Liver (tissue), 9 donors: ENCODE results near the gene RSRC1. TPM values are rescaled to one million over a fixed set of nuclear protein-coding genes. Genes with fewer than 3 reads are reported as not detected.

Source experiments
- DNase-seq: peaks from one replicate; pipeline ENCODE4 v3.0.0-alpha.2; 2017; ENCODE audit warnings: low spot score
- H3K27ac ChIP-seq, 2 donors: one replicate each; pipeline ENCODE4 v1.7.0; 2013; ENCODE audit warnings: inconsistent platforms in 2 of 2, low read length in 2 of 2, control low read depth in 1 of 2, low read depth in 1 of 2, mild to moderate bottlenecking in 1 of 2
- H3K27me3 ChIP-seq, 4 donors: one replicate each; pipeline versions ENCODE4 v1.6.1 to v1.7.0; 2013; ENCODE audit warnings: low read length in 3 of 4, inconsistent platforms in 1 of 4, mild to moderate bottlenecking in 1 of 4, moderate library complexity in 1 of 4; ENCODE audit not compliant: control insufficient read depth in 4 of 4, insufficient read depth in 4 of 4
- H3K36me3 ChIP-seq, 4 donors: one replicate each; pipeline versions ENCODE4 v1.6.1 to v1.7.0; 2013; ENCODE audit warnings: low read length in 3 of 4, mild to moderate bottlenecking in 3 of 4, low read depth in 1 of 4, moderate library complexity in 1 of 4; ENCODE audit not compliant: control insufficient read depth in 4 of 4, insufficient read depth in 3 of 4
- H3K4me1 ChIP-seq, 4 donors: one replicate each; pipeline versions ENCODE4 v1.6.1 to v1.7.0; 2013; ENCODE audit warnings: low read length in 3 of 4, mild to moderate bottlenecking in 3 of 4, moderate library complexity in 1 of 4; ENCODE audit not compliant: control insufficient read depth in 4 of 4, insufficient read depth in 4 of 4
- H3K4me3 ChIP-seq, 3 donors: one replicate each; pipeline versions ENCODE4 v1.6.1 to v1.7.0; 2013; ENCODE audit warnings: low read length in 3 of 3, control low read depth in 1 of 3, low read depth in 1 of 3, mild to moderate bottlenecking in 1 of 3
- H3K9ac ChIP-seq, 2 donors: one replicate each; pipeline ENCODE4 v1.7.0; 2013; ENCODE audit warnings: low read length in 2 of 2, mild to moderate bottlenecking in 2 of 2, moderate library complexity in 2 of 2, control low read depth in 1 of 2, low read depth in 1 of 2
- H3K9me3 ChIP-seq, 4 donors: one replicate each; pipeline versions ENCODE4 v1.6.1 to v1.7.0; 2013; ENCODE audit warnings: low read length in 3 of 4; ENCODE audit not compliant: control insufficient read depth in 4 of 4
- FOXA1 ChIP-seq: IDR thresholded peaks from 2 replicates; pipeline ENCODE4 v1.6.1; 2016; ENCODE audit warnings: antibody characterized with exemption
- FOXA2 ChIP-seq: IDR thresholded peaks from 2 replicates; pipeline ENCODE4 v1.6.1; 2016; ENCODE audit warnings: antibody characterized with exemption
- GABPA ChIP-seq, 2 donors: IDR thresholded peaks in 1 of 2; conservative IDR thresholded peaks in 1 of 2; 2 replicates each; pipeline ENCODE4 v1.6.1; 2016; ENCODE audit warnings: antibody characterized with exemption in 2 of 2, mild to moderate bottlenecking in 1 of 2, moderate library complexity in 1 of 2
- HNF4A ChIP-seq, 2 donors: conservative IDR thresholded peaks; 2 replicates each; pipeline ENCODE4 v1.6.1; 2016; ENCODE audit warnings: antibody characterized with exemption in 2 of 2, mild to moderate bottlenecking in 2 of 2
- HNF4G ChIP-seq: IDR thresholded peaks from 2 replicates; pipeline ENCODE4 v1.6.1; 2016; ENCODE audit warnings: antibody characterized with exemption
- JUND ChIP-seq, 2 donors: IDR thresholded peaks; 2 replicates each; pipeline ENCODE4 v1.6.1; 2016; ENCODE audit warnings: antibody characterized with exemption in 2 of 2
- NR2F2 ChIP-seq: IDR thresholded peaks from 2 replicates; pipeline ENCODE4 v1.6.1; 2016; ENCODE audit warnings: antibody characterized with exemption
- RAD21 ChIP-seq, 2 donors: IDR thresholded peaks; 2 replicates each; pipeline ENCODE4 v1.6.1; 2016; ENCODE audit warnings: antibody characterized with exemption in 2 of 2, mild to moderate bottlenecking in 2 of 2
- RXRA ChIP-seq, 2 donors: IDR thresholded peaks; 2 replicates each; pipeline ENCODE4 v1.6.1; 2017 to 2018; ENCODE audit warnings: antibody characterized with exemption in 2 of 2, mild to moderate bottlenecking in 1 of 2
- SP1 ChIP-seq: IDR thresholded peaks from 2 replicates; pipeline ENCODE4 v1.6.1; 2018; ENCODE audit warnings: antibody characterized with exemption, mild to moderate bottlenecking
- TAF1 ChIP-seq: conservative IDR thresholded peaks from 2 replicates; pipeline ENCODE4 v1.6.1; 2016; ENCODE audit warnings: antibody characterized with exemption, mild to moderate bottlenecking
- WGBS: extraction: QIAGEN DNeasy Blood & Tissue Kit; methylation state at CpG from one replicate; pipeline ENCODE4 v1.1.7; 2013; 5-methylcytosine and 5-hydroxymethylcytosine counted together
- polyA plus RNA-seq, 2 donors: library from polyadenylated mRNA; stranded (reverse) in 1 of 2; unstranded in 1 of 2; fragments of 200-250 nt in 1 of 2; fragments of >200 nt in 1 of 2; fragmentation: Nextera tagmentation in 1 of 2; extraction: Ambion mirVana in 1 of 2; gene quantifications; one replicate each; pipeline versions ENCODE4 v1.2.1 to v1.2.3, GENCODE V29; 2013 to 2015
- total RNA-seq, 2 donors: library from RNA; depleted of rRNA; stranded (reverse); fragments of >200 nt; gene quantifications; one replicate each; pipeline ENCODE4 v1.2.3, GENCODE V29; 2014
- TF ChIP-seq, protein P1 (sequence below): IDR thresholded peaks from 2 replicates; pipeline ENCODE4 v1.6.1; 2016; ENCODE audit warnings: antibody characterized with exemption, mild to moderate bottlenecking
- TF ChIP-seq, protein P2 (sequence below): IDR thresholded peaks from 2 replicates; pipeline ENCODE4 v1.6.1; 2016; ENCODE audit warnings: antibody characterized with exemption
- TF ChIP-seq, protein P3 (sequence below): fragments of 150-350 bp; IDR thresholded peaks from 2 replicates; pipeline ENCODE4 v1.5.1; 2017; ENCODE audit warnings: improper control_type of control experiment, low read depth, low read length; ENCODE audit not compliant: missing input control
- TF ChIP-seq, protein P4 (sequence below): IDR thresholded peaks from 2 replicates; pipeline ENCODE4 v1.6.1; 2016; ENCODE audit warnings: antibody characterized with exemption
- donor health status: healthy.
- donor health status: healthy.
- donor health status: healthy.
- donor health status: healthy.
- donor health status: healthy.

RSRC1 gene
- total and polyA plus RNA-seq, 4 donors: 7.2 to 30.3 (median 20.7) TPM

DNA sequence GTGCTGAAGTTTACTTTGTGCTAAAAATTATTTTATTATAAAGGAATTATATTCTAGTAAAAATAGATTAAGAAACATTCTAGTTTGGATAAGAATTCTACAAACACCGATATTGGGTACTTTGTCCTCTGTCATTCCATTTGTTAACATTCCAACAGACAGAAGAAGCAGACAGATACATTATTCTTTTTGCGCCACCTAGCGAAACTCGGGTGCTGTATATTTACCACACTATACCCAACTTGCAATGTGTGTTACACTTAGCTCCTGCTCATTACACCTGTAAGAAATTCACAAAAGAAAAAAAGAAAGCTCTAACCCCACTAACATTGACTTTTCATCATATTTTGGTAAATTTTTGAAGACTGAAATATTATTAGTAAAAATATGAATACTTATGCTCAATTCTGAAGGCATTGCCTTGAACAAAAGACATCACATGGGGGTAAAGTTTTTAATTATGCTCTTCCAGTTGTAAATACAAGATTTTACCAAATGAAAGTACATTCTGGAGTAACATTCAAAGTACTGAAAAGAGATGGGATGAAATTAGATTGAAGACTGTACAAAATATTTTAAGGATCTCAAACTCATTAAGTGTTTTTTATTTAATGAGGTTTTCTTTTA is 324.6 kb downstream of the RSRC1 start:
- DNase-seq: peak; percentile 66
- no peak overlapping the region for H3K9ac ChIP-seq
- H3K36me3 ChIP-seq: no peaks in the 10 kb centered on the region
- peak; percentile 87 to 88 for TF ChIP-seq RAD21 (IDR thresholded peaks at IDR 0.05)
- TF ChIP-seq, protein P1, sequence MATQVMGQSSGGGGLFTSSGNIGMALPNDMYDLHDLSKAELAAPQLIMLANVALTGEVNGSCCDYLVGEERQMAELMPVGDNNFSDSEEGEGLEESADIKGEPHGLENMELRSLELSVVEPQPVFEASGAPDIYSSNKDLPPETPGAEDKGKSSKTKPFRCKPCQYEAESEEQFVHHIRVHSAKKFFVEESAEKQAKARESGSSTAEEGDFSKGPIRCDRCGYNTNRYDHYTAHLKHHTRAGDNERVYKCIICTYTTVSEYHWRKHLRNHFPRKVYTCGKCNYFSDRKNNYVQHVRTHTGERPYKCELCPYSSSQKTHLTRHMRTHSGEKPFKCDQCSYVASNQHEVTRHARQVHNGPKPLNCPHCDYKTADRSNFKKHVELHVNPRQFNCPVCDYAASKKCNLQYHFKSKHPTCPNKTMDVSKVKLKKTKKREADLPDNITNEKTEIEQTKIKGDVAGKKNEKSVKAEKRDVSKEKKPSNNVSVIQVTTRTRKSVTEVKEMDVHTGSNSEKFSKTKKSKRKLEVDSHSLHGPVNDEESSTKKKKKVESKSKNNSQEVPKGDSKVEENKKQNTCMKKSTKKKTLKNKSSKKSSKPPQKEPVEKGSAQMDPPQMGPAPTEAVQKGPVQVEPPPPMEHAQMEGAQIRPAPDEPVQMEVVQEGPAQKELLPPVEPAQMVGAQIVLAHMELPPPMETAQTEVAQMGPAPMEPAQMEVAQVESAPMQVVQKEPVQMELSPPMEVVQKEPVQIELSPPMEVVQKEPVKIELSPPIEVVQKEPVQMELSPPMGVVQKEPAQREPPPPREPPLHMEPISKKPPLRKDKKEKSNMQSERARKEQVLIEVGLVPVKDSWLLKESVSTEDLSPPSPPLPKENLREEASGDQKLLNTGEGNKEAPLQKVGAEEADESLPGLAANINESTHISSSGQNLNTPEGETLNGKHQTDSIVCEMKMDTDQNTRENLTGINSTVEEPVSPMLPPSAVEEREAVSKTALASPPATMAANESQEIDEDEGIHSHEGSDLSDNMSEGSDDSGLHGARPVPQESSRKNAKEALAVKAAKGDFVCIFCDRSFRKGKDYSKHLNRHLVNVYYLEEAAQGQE: no peak
- TF ChIP-seq, protein P2, sequence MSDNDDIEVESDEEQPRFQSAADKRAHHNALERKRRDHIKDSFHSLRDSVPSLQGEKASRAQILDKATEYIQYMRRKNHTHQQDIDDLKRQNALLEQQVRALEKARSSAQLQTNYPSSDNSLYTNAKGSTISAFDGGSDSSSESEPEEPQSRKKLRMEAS: no peak
- TF ChIP-seq TAF1: no peak
- TF ChIP-seq, protein P3, sequence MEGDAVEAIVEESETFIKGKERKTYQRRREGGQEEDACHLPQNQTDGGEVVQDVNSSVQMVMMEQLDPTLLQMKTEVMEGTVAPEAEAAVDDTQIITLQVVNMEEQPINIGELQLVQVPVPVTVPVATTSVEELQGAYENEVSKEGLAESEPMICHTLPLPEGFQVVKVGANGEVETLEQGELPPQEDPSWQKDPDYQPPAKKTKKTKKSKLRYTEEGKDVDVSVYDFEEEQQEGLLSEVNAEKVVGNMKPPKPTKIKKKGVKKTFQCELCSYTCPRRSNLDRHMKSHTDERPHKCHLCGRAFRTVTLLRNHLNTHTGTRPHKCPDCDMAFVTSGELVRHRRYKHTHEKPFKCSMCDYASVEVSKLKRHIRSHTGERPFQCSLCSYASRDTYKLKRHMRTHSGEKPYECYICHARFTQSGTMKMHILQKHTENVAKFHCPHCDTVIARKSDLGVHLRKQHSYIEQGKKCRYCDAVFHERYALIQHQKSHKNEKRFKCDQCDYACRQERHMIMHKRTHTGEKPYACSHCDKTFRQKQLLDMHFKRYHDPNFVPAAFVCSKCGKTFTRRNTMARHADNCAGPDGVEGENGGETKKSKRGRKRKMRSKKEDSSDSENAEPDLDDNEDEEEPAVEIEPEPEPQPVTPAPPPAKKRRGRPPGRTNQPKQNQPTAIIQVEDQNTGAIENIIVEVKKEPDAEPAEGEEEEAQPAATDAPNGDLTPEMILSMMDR: peak; percentile 76
- TF ChIP-seq, protein P4, sequence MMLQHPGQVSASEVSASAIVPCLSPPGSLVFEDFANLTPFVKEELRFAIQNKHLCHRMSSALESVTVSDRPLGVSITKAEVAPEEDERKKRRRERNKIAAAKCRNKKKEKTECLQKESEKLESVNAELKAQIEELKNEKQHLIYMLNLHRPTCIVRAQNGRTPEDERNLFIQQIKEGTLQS: no peak
- TF ChIP-seq HNF4A (conservative IDR thresholded peaks at IDR 0.05): peak; percentile 46 to 50
- TF ChIP-seq RXRA (IDR thresholded peaks at IDR 0.05): peak in 1 of 2 donors; percentile 8
- TF ChIP-seq FOXA1: no peak
- H3K27me3 ChIP-seq: no peaks in the 10 kb centered on the region
- no peaks in the 10 kb centered on the region for H3K9me3 ChIP-seq
- H3K4me1 ChIP-seq: peaks cover 0 to 7% (median 5%) of the 10 kb centered on the region in 4 donors
- WGBS: 5% methylated on average over 4 of the region's 4 CpGs
- no peak overlapping the region for H3K4me3 ChIP-seq
- no peak overlapping the region for H3K27ac ChIP-seq

DNA sequence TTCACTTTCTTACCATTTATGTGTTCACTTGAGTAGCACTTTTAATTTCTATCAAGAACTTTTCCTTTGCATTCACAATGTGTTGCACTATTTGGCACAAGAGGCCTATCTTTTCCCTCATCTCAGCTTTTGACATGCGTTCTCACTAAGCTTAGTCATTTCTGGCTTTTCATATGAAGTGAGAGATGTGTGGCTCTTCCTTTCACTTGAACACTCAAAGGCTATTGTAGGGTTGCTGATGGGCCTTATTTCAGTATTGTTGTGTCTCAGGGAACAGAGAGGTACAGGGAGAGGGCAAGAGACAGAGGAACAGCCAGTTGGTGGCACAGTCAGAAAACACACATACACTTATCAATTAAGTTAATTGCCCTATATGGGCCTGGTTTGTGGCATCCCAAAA is 333.7 kb downstream of the RSRC1 start:
- Histone ChIP-seq H3K4me1 (no peaks in the 10 kb centered on the region), H3K27me3 (no peaks in the 10 kb centered on the region), H3K9me3 (no peaks in the 10 kb centered on the region), H3K9ac (no peak overlapping the region), H3K27ac (no peak overlapping the region), H3K36me3 (no peaks in the 10 kb centered on the region), H3K4me3 (no peak overlapping the region)
- no peak for DNase-seq
- TF ChIP-seq NR2F2 (no peak), RAD21 (IDR thresholded peaks at IDR 0.05) (no peak), HNF4G (no peak), HNF4A (conservative IDR thresholded peaks at IDR 0.05) (no peak), RXRA (IDR thresholded peaks at IDR 0.05) (no peak), FOXA2 (no peak), JUND (IDR thresholded peaks at IDR 0.05) (no peak), SP1 (no peak), GABPA (IDR thresholded peaks at IDR 0.05 in 1 of 2, conservative IDR thresholded peaks at IDR 0.05 in 1 of 2) (no peak)
- TF ChIP-seq, protein P2: no peak
- 95% methylated on average over 1 of the region's 1 CpG for WGBS
